HepG2 (cell line): ENCODE data around the gene BMPR1B. TPM values are rescaled to one million over a fixed set of nuclear protein-coding genes. Genes with fewer than 3 reads are reported as not detected.
"Not testable (repeated sequence)": the region's sequence is repeated elsewhere in the genome, so short reads cannot be mapped to it uniquely, and the experiment has no call there.

Source experiments
- ATAC-seq: fragments of 200-7000 bp; cut with Tn5 transposase; 3 replicates; pipeline ENCODE4 v1.9.1; 2020; ENCODE audit warnings: mild to moderate bottlenecking, moderate library complexity
- BruUV-seq: library from RNA; stranded (reverse); fragments of 400-500 nt; replicated peaks from 2 replicates; lab custom pipeline; 2021; lab: Mats Ljungman, UMichigan
- CTCF ChIA-PET: fragments of 300-600 bp; formaldehyde crosslinking; extraction: SDS; loops from one replicate; lab custom pipeline; 2021; ENCODE audit warnings: low total read pairs, inconsistent platforms, low intra/inter-chr PET ratio; lab: Yijun Ruan, JAX
- POLR2A ChIA-PET: fragments of 350-600 bp; sonication (Branson Sonifier 250); formaldehyde crosslinking; loops from one replicate; lab custom pipeline; 2020; ENCODE audit warnings: antibody characterized with exemption, inconsistent platforms; lab: Yijun Ruan, JAX
- DNase-seq: peaks from one replicate; pipeline ENCODE4 v3.0.0-alpha.2; 2015; ENCODE audit warnings: low spot score
- FAIRE-seq: peaks from 3 replicates; lab custom pipeline; 2011; peaks lifted over from hg19 to GRCh38; lab: Jason Lieb, UNC
- H2AFZ ChIP-seq: one replicate; pipeline ENCODE4 v1.6.1; 2011; ENCODE audit warnings: low read length, inconsistent platforms
- H3K27ac ChIP-seq: fragments of 300-600 bp; 3 replicates; pipeline ENCODE4 v1.8.0; 2011; ENCODE audit warnings: mixed run types, mild to moderate bottlenecking, mixed read lengths, low read length, inconsistent platforms; ENCODE audit not compliant: insufficient read depth; ENCODE audit errors: extremely low read length
- H3K27me3 ChIP-seq, 2 experiments: fragments of 200-600 bp in 1 of 2; 2 replicates in 1 of 2; 3 replicates in 1 of 2; pipeline versions ENCODE4 v1.6.0 to v1.8.0; 2011; ENCODE audit warnings: low read length in 2 of 2, mild to moderate bottlenecking in 2 of 2, moderate library complexity in 2 of 2, inconsistent platforms in 1 of 2; ENCODE audit not compliant: insufficient read depth in 2 of 2, control insufficient read depth in 1 of 2
- H3K36me3 ChIP-seq, 2 experiments: fragments of 200-600 bp in 1 of 2; replicated peaks in 1 of 2; 2 replicates in 1 of 2; 3 replicates in 1 of 2; pipeline versions ENCODE4 v1.5.1 to v1.8.0; 2011; ENCODE audit warnings: low read length in 2 of 2, inconsistent platforms in 1 of 2; ENCODE audit not compliant: insufficient read depth in 2 of 2, control insufficient read depth in 1 of 2
- H3K4me1 ChIP-seq: 2 replicates; pipeline ENCODE4 v1.5.1; 2012; ENCODE audit warnings: low read length, inconsistent platforms; ENCODE audit not compliant: insufficient read depth
- H3K4me2 ChIP-seq: 2 replicates; pipeline ENCODE4 v1.6.0; 2011; ENCODE audit warnings: low read depth, low read length, inconsistent platforms
- H3K4me3 ChIP-seq, 3 experiments: fragments of 200-600 bp in 1 of 3; sonication (generic), shearing (Covaris generic) in 1 of 3; replicated peaks in 1 of 3; 2 replicates each; pipeline ENCODE4 v1.5.1; 2011 to 2016; ENCODE audit warnings: low read length in 3 of 3, inconsistent platforms in 2 of 3, low read depth in 2 of 3, mild to moderate bottlenecking in 2 of 3, control low read depth in 1 of 3, mixed read lengths in 1 of 3; ENCODE audit not compliant: insufficient read depth in 1 of 3
- H3K79me2 ChIP-seq: one replicate; pipeline ENCODE4 v1.6.1; 2011; ENCODE audit warnings: low read length, inconsistent platforms; ENCODE audit not compliant: insufficient read depth
- H3K9ac ChIP-seq: 2 replicates; pipeline ENCODE4 v1.6.0; 2011; ENCODE audit warnings: mild to moderate bottlenecking, low read depth, low read length, inconsistent platforms; ENCODE audit not compliant: insufficient read depth
- H3K9me3 ChIP-seq: 2 replicates; pipeline ENCODE4 v1.5.1; 2012; ENCODE audit warnings: mild to moderate bottlenecking, low read length
- H4K20me1 ChIP-seq: 2 replicates; pipeline ENCODE4 v1.6.0; 2011; ENCODE audit warnings: inconsistent platforms, mild to moderate bottlenecking, low read length, moderate library complexity; ENCODE audit not compliant: insufficient read depth
- CEBPG ChIP-seq: IDR thresholded peaks from 2 replicates; pipeline ENCODE4 v1.6.1; 2016
- DDIT3 ChIP-seq: sonication (generic); formaldehyde crosslinking; IDR thresholded peaks from 2 replicates; pipeline ENCODE4 v1.4.0; 2020; ENCODE audit warnings: mild to moderate bottlenecking, missing genetic modification reagents
- EEA1 ChIP-seq: sonication (generic); formaldehyde crosslinking; IDR thresholded peaks from 2 replicates; pipeline ENCODE4 v1.5.1; 2020; ENCODE audit warnings: mild to moderate bottlenecking, missing genetic modification reagents, borderline replicate concordance
- FOXK2 ChIP-seq: fragments of 450-650 bp; IDR thresholded peaks from 2 replicates; pipeline ENCODE4 v1.6.1; 2016
- HCFC1 ChIP-seq: fragments of 150-350 bp; IDR thresholded peaks from 2 replicates; pipeline ENCODE4 v1.6.1; 2014; ENCODE audit warnings: low read depth, low read length
- IKZF5 ChIP-seq: IDR thresholded peaks from 2 replicates; pipeline ENCODE4 v1.6.1; 2018; ENCODE audit warnings: missing genetic modification reagents, mild to moderate bottlenecking, missing compliant biosample characterization
- MYC ChIP-seq: sonication (generic); formaldehyde crosslinking; IDR thresholded peaks from 2 replicates; pipeline ENCODE4 v1.9.0; 2021; ENCODE audit warnings: missing genetic modification reagents, borderline replicate concordance
- ZBTB39 ChIP-seq: sonication (generic); formaldehyde crosslinking; IDR thresholded peaks from 2 replicates; pipeline ENCODE4 v1.5.0; 2020; ENCODE audit warnings: missing genetic modification reagents
- ZNF282 ChIP-seq: fragments of 450-650 bp; IDR thresholded peaks from 2 replicates; pipeline ENCODE4 v1.6.1; 2018; ENCODE audit not compliant: partially characterized antibody
- ZNF879 ChIP-seq: sonication (generic); formaldehyde crosslinking; IDR thresholded peaks from 2 replicates; pipeline ENCODE4 v1.8.1; 2023; ENCODE audit warnings: missing genetic modification reagents
- WGBS: methylation state at CpG from one replicate; pipeline ENCODE4 v1.1.6; 2017; ENCODE audit warnings: low lambda C conversion rate; 5-methylcytosine and 5-hydroxymethylcytosine counted together
- in situ Hi-C: cut with HindIII; loops from 2 replicates; pipeline ENCODE4 v1.10.0; 2017; ENCODE audit warnings: low pct_unique_long_range_greater_than_20kb; ENCODE audit not compliant: extremely low pct_ligation_motif_present
- intact Hi-C: fragments of 100-400 bp; cut with micrococcal nuclease; formaldehyde crosslinking; loops from one replicate; pipeline ENCODE4 v1.10.0; 2022; ENCODE audit not compliant: unreplicated experiment
- polyA plus RNA-seq, 8 experiments: library from polyadenylated mRNA; depleted of rRNA in 3 of 8; stranded (reverse) in 7 of 8; unstranded in 1 of 8; fragments of >200 nt; fragmentation: Illumina TruSeq in 4 of 8; extraction: Trizol in 4 of 8; gene quantifications; 2 replicates each; pipeline versions ENCODE4 v1.2.1 to v1.2.3, GENCODE V29; 2011 to 2016; ENCODE audit warnings: low read depth in 4 of 8, missing spikeins in 1 of 8, mixed read lengths in 1 of 8; ENCODE audit not compliant: insufficient read depth in 1 of 8
- total RNA-seq, 5 experiments: library from RNA; depleted of rRNA; stranded (reverse); fragments of >200 nt; fragmentation: Illumina TruSeq; extraction: Trizol; gene quantifications; 2 replicates each; pipeline ENCODE4 v1.2.3, GENCODE V29; 2016; ENCODE audit warnings: low read depth in 1 of 5

BMPR1B gene
- total and polyA plus RNA-seq, 2 of the 13 experiments (the other 11 are each of a cell fraction or from before 2014, with no cell fraction given), result 0.07 TPM; not detected in 1

GRCh38 chr4:94831607-94832006, 73.9 kb downstream of the BMPR1B start (continued):
- no peak for TF ChIP-seq DDIT3 (CRISPR knock-in tag)

- intact Hi-C loops, CTCF ChIA-PET, POLR2A ChIA-PET, DNase-seq, H3K79me2 ChIP-seq, BruUV-seq, H3K36me3 ChIP-seq, H3K27me3 ChIP-seq, H3K9me3 ChIP-seq, ATAC-seq, H3K4me2 ChIP-seq, H3K4me1 ChIP-seq, H3K9ac ChIP-seq, H3K27ac ChIP-seq, in situ Hi-C loops, FAIRE-seq, H3K4me3 ChIP-seq, H4K20me1 ChIP-seq, H2AFZ ChIP-seq: not testable (repeated sequence)
- WGBS, result 45% methylated on average over 5 of the region's 5 CpGs
These were observed 74.6 kb downstream of the BMPR1B start for GRCh38 chr4:94832329-94832728.

GRCh38 chr4:94833394-94833793, 75.6 kb downstream of the BMPR1B start:
- FAIRE-seq, result no peak
- in situ Hi-C loops, result no loop called here

More at GRCh38 chr4:94833394-94833793, 75.6 kb downstream of the BMPR1B start:
- Histone ChIP-seq H3K79me2 (no peaks in the 10 kb centered on the region), H3K4me1 (no peaks in the 10 kb centered on the region), H3K36me3 (no peaks in the 10 kb centered on the region), H3K27ac (no peak overlapping the region), H3K4me3 (no peak overlapping the region), H3K27me3 (no peaks in the 10 kb centered on the region), H3K9me3 (no peaks in the 10 kb centered on the region), H3K9ac (no peak overlapping the region), H4K20me1 (no peaks in the 10 kb centered on the region), H3K4me2 (no peak overlapping the region), H2AFZ (no peak overlapping the region)
- no TSS peak for BruUV-seq
- intact Hi-C loops, result no loop called here
- DNase-seq, result no peak
- no peak for ATAC-seq
- ChIA-PET POLR2A (no interaction called here), CTCF (no interaction called here)
- TF ChIP-seq HCFC1, result no peak
- TF ChIP-seq EEA1 (CRISPR knock-in tag), result no peak
- no peak for TF ChIP-seq ZNF282
- no peak for TF ChIP-seq ZNF879 (CRISPR knock-in tag)
- no peak for TF ChIP-seq CEBPG
- no peak for TF ChIP-seq ZBTB39 (CRISPR knock-in tag)
- no peak for TF ChIP-seq FOXK2
- no peak for TF ChIP-seq MYC (CRISPR knock-in tag)
- no peak for TF ChIP-seq IKZF5
- WGBS, result 0% methylated on average over 1 of the region's 1 CpG
